GM23338 (cell line): Measurements from ENCODE around the gene TSHZ3. TPM values are rescaled to one million over a fixed set of nuclear protein-coding genes. Genes with fewer than 3 reads are reported as not detected.

Source experiments
- ATAC-seq: fragments of 200-7000 bp; cut with Tn5 transposase; 3 replicates; pipeline ENCODE4 v1.9.1; 2020
- DNase-seq: peaks from one replicate; pipeline ENCODE4 v3.0.0-alpha.2; 2015; ENCODE audit warnings: low spot score
- H2AFZ ChIP-seq: fragments of 200-600 bp; sonication (generic); 2 replicates; pipeline ENCODE4 v1.8.0; 2016; ENCODE audit warnings: antibody characterized with exemption, mild to moderate bottlenecking, moderate library complexity
- H3F3A ChIP-seq: fragments of 200-600 bp; sonication (generic); replicated peaks from 2 replicates; pipeline ENCODE4 v1.8.0; 2017; ENCODE audit warnings: antibody characterized with exemption, mixed run types, low read depth
- H3K27ac ChIP-seq: fragments of 200-600 bp; sonication (generic); 2 replicates; pipeline ENCODE4 v1.6.1; 2016; ENCODE audit warnings: low read depth
- H3K27me3 ChIP-seq: fragments of 200-600 bp; sonication (generic); 2 replicates; pipeline ENCODE4 v1.8.0; 2016; ENCODE audit warnings: mild to moderate bottlenecking, mixed run types, moderate library complexity; ENCODE audit not compliant: insufficient read depth
- H3K36me3 ChIP-seq: fragments of 200-600 bp; sonication (generic); 2 replicates; pipeline ENCODE4 v1.8.0; 2016; ENCODE audit warnings: mild to moderate bottlenecking; ENCODE audit not compliant: insufficient read depth
- H3K4me1 ChIP-seq: fragments of 200-600 bp; sonication (generic); 2 replicates; pipeline ENCODE4 v1.8.0; 2016; ENCODE audit warnings: mild to moderate bottlenecking, moderate library complexity; ENCODE audit not compliant: insufficient read depth
- H3K4me2 ChIP-seq: fragments of 200-600 bp; sonication (generic); 2 replicates; pipeline ENCODE4 v1.7.1; 2017; ENCODE audit warnings: mixed run types
- H3K4me3 ChIP-seq: fragments of 200-600 bp; sonication (generic); 2 replicates; pipeline ENCODE4 v1.6.1; 2016; ENCODE audit warnings: mixed run types
- H3K79me2 ChIP-seq: fragments of 200-600 bp; sonication (generic); replicated peaks from 2 replicates; pipeline ENCODE4 v1.8.0; 2017; ENCODE audit warnings: mild to moderate bottlenecking; ENCODE audit not compliant: insufficient read depth
- H3K9me2 ChIP-seq: fragments of 200-600 bp; sonication (generic); 2 replicates; pipeline ENCODE4 v1.8.0; 2017; ENCODE audit not compliant: insufficient read depth
- H4K20me1 ChIP-seq: fragments of 200-600 bp; sonication (generic); replicated peaks from 2 replicates; pipeline ENCODE4 v1.8.0; 2017; ENCODE audit warnings: mild to moderate bottlenecking; ENCODE audit not compliant: insufficient read depth
- H3K27ac Mint-ChIP-seq: 2 replicates; pipeline ENCODE4 v1.8.0; 2020; ENCODE audit warnings: inconsistent platforms, mild to moderate bottlenecking, moderate library complexity, mixed read lengths
- H3K27me3 Mint-ChIP-seq: 3 replicates; pipeline ENCODE4 v1.8.0; 2022; ENCODE audit warnings: low read depth, mild to moderate bottlenecking, moderate library complexity, mixed read lengths, inconsistent platforms; ENCODE audit not compliant: insufficient read depth, poor library complexity
- H3K36me3 Mint-ChIP-seq: 3 replicates; pipeline ENCODE4 v1.8.0; 2021; ENCODE audit warnings: low read depth, mild to moderate bottlenecking, inconsistent platforms, moderate library complexity, mixed read lengths
- H3K4me1 Mint-ChIP-seq: 3 replicates; pipeline ENCODE4 v1.8.0; 2020; ENCODE audit warnings: mild to moderate bottlenecking, inconsistent platforms, mixed read lengths
- H3K4me3 Mint-ChIP-seq: 3 replicates; pipeline ENCODE4 v1.8.0; 2021; ENCODE audit warnings: moderate library complexity, mild to moderate bottlenecking, inconsistent platforms, mixed read lengths
- H3K9me3 Mint-ChIP-seq: 3 replicates; pipeline ENCODE4 v1.8.0; 2020; ENCODE audit warnings: moderate library complexity, mild to moderate bottlenecking, inconsistent platforms, mixed read lengths
- CREB1 ChIP-seq: fragments of 250-450 bp; sonication (Bioruptor Pico); IDR thresholded peaks from 2 replicates; pipeline ENCODE4 v1.5.0; 2020; ENCODE audit warnings: low read depth, mild to moderate bottlenecking, moderate library complexity
- CTCF ChIP-seq, 2 experiments: fragments of 200-600 bp in 1 of 2; sonication (generic) in 1 of 2; conservative IDR thresholded peaks; 2 replicates each; pipeline versions ENCODE4 v1.5.1 to v1.6.1; 2016 to 2017; ENCODE audit warnings: antibody characterized with exemption in 2 of 2, low read depth in 2 of 2, mild to moderate bottlenecking in 2 of 2, moderate library complexity in 1 of 2
- ETS1 ChIP-seq: IDR thresholded peaks from 2 replicates; pipeline ENCODE4 v1.6.1; 2016; ENCODE audit warnings: antibody characterized with exemption
- EZH2 ChIP-seq: fragments of 200-600 bp; sonication (generic); IDR thresholded peaks from one replicate; pipeline ENCODE4 v1.8.0; 2017; ENCODE audit warnings: antibody characterized with exemption, mild to moderate bottlenecking, low read depth; ENCODE audit not compliant: unreplicated experiment
- EZH2phosphoT487 ChIP-seq: fragments of 200-600 bp; sonication (generic); IDR thresholded peaks from one replicate; pipeline ENCODE4 v1.8.1; 2018; ENCODE audit warnings: antibody characterized with exemption; ENCODE audit not compliant: unreplicated experiment
- JUNB ChIP-seq: IDR thresholded peaks from one replicate; pipeline ENCODE4 v1.6.1; 2016; ENCODE audit warnings: antibody characterized with exemption; ENCODE audit not compliant: unreplicated experiment
- NANOG ChIP-seq: IDR thresholded peaks from 2 replicates; pipeline ENCODE4 v1.6.1; 2016; ENCODE audit warnings: antibody characterized with exemption, borderline replicate concordance
- POLR2AphosphoS5 ChIP-seq: IDR thresholded peaks from 2 replicates; pipeline ENCODE4 v1.6.1; 2016; ENCODE audit warnings: antibody characterized with exemption, low read depth
- STAT1 ChIP-seq: IDR thresholded peaks from one replicate; pipeline ENCODE4 v1.6.1; 2016; ENCODE audit warnings: antibody characterized with exemption; ENCODE audit not compliant: unreplicated experiment
- ZNF114 ChIP-seq: fragments of 250-450 bp; sonication (Bioruptor Pico); IDR thresholded peaks from 2 replicates; pipeline ENCODE4 v1.5.0; 2020; ENCODE audit warnings: mild to moderate bottlenecking, moderate library complexity
- ZNF331 ChIP-seq: fragments of 250-450 bp; sonication (Bioruptor Pico); IDR thresholded peaks from 2 replicates; pipeline ENCODE4 v1.5.0; 2020; ENCODE audit warnings: low read depth, mild to moderate bottlenecking, moderate library complexity
- polyA plus RNA-seq: library from polyadenylated mRNA; unstranded; fragments of >200 nt; fragmentation: Nextera tagmentation; extraction: Ambion mirVana; gene quantifications from 2 replicates; pipeline ENCODE4 v1.2.1, GENCODE V29; 2016
- total RNA-seq: library from RNA; depleted of rRNA; stranded (reverse); fragments of >200 nt; shearing (Covaris generic); gene quantifications from 2 replicates; pipeline ENCODE4 v1.2.3, GENCODE V29; 2014
- TF ChIP-seq, protein P1 (sequence below): fragments of 250-450 bp; sonication (Bioruptor Pico); IDR thresholded peaks from 2 replicates; pipeline ENCODE4 v1.5.0; 2020; ENCODE audit warnings: mild to moderate bottlenecking, moderate library complexity

TSHZ3 gene
- total and polyA plus RNA-seq, 2 experiments from 2014 or later = 3.8 to 8.9 TPM

DNA sequence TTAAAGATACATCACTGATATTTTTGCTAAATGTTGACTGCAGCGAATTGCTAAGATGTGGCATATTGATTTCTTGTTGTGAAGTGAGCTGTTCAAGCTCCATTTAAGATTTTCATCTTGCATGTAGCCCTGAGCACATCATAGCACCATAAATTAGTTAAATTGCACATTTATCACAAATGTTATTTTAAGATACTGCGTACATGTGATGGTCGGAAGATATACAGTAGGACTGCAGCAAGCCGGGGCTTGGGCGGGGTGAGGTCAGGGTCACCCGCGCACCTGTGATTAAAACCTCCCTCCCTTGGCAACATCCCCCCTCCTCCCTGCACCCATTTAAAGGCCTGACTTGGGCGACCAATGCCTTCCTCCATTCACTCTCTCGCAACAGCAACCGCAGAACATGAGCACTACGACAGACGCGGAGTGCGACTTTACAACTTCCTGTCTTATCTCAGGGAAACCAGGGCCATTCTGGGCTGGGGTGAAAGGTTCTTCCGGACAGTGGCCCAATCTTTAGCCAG lies 76.6 kb downstream of the TSHZ3 start:
- no peak overlapping the region for H3K4me2 ChIP-seq
- H3K36me3 ChIP-seq = no peaks in the 10 kb centered on the region
- H3K79me2 ChIP-seq = no peaks in the 10 kb centered on the region
- DNase-seq = no peak
- no peak for ATAC-seq
- TF ChIP-seq EZH2 (no peak), POLR2AphosphoS5 (no peak), ZNF114 (CRISPR knock-in tag) (no peak), EZH2phosphoT487 (no peak), ETS1 (no peak), JUNB (no peak), CREB1 (CRISPR knock-in tag) (no peak), CTCF (conservative IDR thresholded peaks at IDR 0.05; ENCODE audit: low read depth in 2 of 2) (no peak), NANOG (no peak), STAT1 (no peak), ZNF331 (CRISPR knock-in tag) (no peak)
- TF ChIP-seq, protein P1, sequence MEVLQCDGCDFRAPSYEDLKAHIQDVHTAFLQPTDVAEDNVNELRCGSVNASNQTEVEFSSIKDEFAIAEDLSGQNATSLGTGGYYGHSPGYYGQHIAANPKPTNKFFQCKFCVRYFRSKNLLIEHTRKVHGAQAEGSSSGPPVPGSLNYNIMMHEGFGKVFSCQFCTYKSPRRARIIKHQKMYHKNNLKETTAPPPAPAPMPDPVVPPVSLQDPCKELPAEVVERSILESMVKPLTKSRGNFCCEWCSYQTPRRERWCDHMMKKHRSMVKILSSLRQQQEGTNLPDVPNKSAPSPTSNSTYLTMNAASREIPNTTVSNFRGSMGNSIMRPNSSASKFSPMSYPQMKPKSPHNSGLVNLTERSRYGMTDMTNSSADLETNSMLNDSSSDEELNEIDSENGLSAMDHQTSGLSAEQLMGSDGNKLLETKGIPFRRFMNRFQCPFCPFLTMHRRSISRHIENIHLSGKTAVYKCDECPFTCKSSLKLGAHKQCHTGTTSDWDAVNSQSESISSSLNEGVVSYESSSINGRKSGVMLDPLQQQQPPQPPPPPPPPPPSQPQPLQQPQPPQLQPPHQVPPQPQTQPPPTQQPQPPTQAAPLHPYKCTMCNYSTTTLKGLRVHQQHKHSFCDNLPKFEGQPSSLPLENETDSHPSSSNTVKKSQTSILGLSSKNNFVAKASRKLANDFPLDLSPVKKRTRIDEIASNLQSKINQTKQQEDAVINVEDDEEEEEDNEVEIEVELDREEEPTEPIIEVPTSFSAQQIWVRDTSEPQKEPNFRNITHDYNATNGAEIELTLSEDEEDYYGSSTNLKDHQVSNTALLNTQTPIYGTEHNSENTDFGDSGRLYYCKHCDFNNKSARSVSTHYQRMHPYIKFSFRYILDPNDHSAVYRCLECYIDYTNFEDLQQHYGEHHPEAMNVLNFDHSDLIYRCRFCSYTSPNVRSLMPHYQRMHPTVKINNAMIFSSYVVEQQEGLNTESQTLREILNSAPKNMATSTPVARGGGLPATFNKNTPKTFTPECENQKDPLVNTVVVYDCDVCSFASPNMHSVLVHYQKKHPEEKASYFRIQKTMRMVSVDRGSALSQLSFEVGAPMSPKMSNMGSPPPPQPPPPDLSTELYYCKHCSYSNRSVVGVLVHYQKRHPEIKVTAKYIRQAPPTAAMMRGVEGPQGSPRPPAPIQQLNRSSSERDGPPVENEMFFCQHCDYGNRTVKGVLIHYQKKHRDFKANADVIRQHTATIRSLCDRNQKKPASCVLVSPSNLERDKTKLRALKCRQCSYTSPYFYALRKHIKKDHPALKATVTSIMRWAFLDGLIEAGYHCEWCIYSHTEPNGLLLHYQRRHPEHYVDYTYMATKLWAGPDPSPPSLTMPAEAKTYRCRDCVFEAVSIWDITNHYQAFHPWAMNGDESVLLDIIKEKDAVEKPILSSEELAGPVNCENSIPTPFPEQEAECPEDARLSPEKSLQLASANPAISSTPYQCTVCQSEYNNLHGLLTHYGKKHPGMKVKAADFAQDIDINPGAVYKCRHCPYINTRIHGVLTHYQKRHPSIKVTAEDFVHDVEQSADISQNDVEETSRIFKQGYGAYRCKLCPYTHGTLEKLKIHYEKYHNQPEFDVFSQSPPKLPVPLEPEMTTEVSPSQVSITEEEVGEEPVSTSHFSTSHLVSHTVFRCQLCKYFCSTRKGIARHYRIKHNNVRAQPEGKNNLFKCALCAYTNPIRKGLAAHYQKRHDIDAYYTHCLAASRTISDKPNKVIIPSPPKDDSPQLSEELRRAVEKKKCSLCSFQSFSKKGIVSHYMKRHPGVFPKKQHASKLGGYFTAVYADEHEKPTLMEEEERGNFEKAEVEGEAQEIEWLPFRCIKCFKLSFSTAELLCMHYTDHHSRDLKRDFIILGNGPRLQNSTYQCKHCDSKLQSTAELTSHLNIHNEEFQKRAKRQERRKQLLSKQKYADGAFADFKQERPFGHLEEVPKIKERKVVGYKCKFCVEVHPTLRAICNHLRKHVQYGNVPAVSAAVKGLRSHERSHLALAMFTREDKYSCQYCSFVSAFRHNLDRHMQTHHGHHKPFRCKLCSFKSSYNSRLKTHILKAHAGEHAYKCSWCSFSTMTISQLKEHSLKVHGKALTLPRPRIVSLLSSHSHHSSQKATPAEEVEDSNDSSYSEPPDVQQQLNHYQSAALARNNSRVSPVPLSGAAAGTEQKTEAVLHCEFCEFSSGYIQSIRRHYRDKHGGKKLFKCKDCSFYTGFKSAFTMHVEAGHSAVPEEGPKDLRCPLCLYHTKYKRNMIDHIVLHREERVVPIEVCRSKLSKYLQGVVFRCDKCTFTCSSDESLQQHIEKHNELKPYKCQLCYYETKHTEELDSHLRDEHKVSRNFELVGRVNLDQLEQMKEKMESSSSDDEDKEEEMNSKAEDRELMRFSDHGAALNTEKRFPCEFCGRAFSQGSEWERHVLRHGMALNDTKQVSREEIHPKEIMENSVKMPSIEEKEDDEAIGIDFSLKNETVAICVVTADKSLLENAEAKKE (CRISPR knock-in tag) = no peak
- Mint-ChIP-seq H3K4me1 (peaks cover 17% of the 10 kb centered on the region), H3K27ac (peak overlapping the region; percentile 59; the same call in 1 of the 2 replicates), H3K36me3 (peaks cover 13% of the 10 kb centered on the region; the same call in 1 of the 3 replicates), H3K27me3 (peaks cover 8% of the 10 kb centered on the region), H3K9me3 (no peaks in the 10 kb centered on the region), H3K4me3 (no peak overlapping the region)
- H2AFZ ChIP-seq = no peak overlapping the region
- no peaks in the 10 kb centered on the region for H3K27me3 ChIP-seq
- H3F3A ChIP-seq = no peaks in the 10 kb centered on the region
- H3K27ac ChIP-seq = no peak overlapping the region
- H4K20me1 ChIP-seq = no peaks in the 10 kb centered on the region
- H3K4me1 ChIP-seq = peaks cover 9% of the 10 kb centered on the region; the same call in 1 of the 2 replicates
- H3K4me3 ChIP-seq = no peak overlapping the region
- no peaks in the 10 kb centered on the region; the same call in 1 of the 2 replicates for H3K9me2 ChIP-seq
